ENCODE data around the gene ADGRD2.

DNA sequence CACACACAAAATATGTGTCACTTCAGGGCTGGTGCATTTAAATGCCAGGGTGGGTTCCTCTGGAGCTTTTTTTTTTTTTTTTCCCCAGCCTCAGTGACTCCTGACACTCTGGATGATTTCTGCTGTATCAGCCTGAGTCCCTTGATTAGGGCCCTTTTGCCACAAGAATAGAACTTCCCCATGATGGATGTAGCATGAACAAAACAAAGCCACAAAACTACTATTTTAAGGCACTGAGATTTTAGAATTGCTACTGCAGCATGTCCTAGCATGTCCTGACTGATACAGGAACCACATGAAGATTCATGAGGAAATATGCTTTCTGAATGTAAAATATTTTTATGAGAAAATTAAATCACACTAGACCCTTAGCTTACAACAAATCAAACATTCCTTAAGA, 13.9 kb upstream of the ADGRD2 start:
- no peak for TF ChIP-seq EZH2 (IDR thresholded peaks at IDR 0.05; ENCODE audit: low read length, unreplicated experiment)
- TF ChIP-seq, protein P1, sequence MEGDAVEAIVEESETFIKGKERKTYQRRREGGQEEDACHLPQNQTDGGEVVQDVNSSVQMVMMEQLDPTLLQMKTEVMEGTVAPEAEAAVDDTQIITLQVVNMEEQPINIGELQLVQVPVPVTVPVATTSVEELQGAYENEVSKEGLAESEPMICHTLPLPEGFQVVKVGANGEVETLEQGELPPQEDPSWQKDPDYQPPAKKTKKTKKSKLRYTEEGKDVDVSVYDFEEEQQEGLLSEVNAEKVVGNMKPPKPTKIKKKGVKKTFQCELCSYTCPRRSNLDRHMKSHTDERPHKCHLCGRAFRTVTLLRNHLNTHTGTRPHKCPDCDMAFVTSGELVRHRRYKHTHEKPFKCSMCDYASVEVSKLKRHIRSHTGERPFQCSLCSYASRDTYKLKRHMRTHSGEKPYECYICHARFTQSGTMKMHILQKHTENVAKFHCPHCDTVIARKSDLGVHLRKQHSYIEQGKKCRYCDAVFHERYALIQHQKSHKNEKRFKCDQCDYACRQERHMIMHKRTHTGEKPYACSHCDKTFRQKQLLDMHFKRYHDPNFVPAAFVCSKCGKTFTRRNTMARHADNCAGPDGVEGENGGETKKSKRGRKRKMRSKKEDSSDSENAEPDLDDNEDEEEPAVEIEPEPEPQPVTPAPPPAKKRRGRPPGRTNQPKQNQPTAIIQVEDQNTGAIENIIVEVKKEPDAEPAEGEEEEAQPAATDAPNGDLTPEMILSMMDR (conservative IDR thresholded peaks at IDR 0.05; ENCODE audit: low read depth, low read length): no peak

Data from PC-3 (cell line).